Measurements from ENCODE around the gene TCF7L2.

Gene TCF7L2

GRCh38 chr10:113002449-113002777 lies 52.4 kb downstream of the TCF7L2 start:
- Histone ChIP-seq H3K36me3 (ENCODE audit: insufficient read depth, low read length) (no peaks in the 10 kb centered on the region), H3K27me3 (ENCODE audit: insufficient read depth, low read length) (no peaks in the 10 kb centered on the region), H3K4me1 (ENCODE audit: insufficient read depth, low read length, severe bottlenecking) (peaks cover 87% of the 10 kb centered on the region), H4K20me1 (ENCODE audit: insufficient read depth, low read length) (no peaks in the 10 kb centered on the region), H3K9ac (ENCODE audit: low read length) (no peak overlapping the region), H3K4me2 (ENCODE audit: low read length) (no peak overlapping the region), H3K9me3 (ENCODE audit: low read length) (no peaks in the 10 kb centered on the region), H3K9me2 (ENCODE audit: low read depth, low read length) (no peaks in the 10 kb centered on the region), H3K79me2 (ENCODE audit: insufficient read depth, low read length) (peaks cover 20% of the 10 kb centered on the region; the same call in 1 of the 2 replicates), H3K27ac (ENCODE audit: low read depth, low read length, poor library complexity, severe bottlenecking) (no peak overlapping the region), H2AFZ (ENCODE audit: low read length) (no peak overlapping the region), H3F3A (ENCODE audit: insufficient read depth, low read length) (no peaks in the 10 kb centered on the region), H3K4me3 (ENCODE audit: low read depth, low read length, poor library complexity, severe bottlenecking) (no peak overlapping the region)
- TF ChIP-seq, protein P1, sequence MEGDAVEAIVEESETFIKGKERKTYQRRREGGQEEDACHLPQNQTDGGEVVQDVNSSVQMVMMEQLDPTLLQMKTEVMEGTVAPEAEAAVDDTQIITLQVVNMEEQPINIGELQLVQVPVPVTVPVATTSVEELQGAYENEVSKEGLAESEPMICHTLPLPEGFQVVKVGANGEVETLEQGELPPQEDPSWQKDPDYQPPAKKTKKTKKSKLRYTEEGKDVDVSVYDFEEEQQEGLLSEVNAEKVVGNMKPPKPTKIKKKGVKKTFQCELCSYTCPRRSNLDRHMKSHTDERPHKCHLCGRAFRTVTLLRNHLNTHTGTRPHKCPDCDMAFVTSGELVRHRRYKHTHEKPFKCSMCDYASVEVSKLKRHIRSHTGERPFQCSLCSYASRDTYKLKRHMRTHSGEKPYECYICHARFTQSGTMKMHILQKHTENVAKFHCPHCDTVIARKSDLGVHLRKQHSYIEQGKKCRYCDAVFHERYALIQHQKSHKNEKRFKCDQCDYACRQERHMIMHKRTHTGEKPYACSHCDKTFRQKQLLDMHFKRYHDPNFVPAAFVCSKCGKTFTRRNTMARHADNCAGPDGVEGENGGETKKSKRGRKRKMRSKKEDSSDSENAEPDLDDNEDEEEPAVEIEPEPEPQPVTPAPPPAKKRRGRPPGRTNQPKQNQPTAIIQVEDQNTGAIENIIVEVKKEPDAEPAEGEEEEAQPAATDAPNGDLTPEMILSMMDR (IDR thresholded peaks at IDR 0.05; ENCODE audit: low read length): no peak
- no peak for TF ChIP-seq EZH2 (IDR thresholded peaks at IDR 0.05; ENCODE audit: borderline replicate concordance, low read length)

DNA sequence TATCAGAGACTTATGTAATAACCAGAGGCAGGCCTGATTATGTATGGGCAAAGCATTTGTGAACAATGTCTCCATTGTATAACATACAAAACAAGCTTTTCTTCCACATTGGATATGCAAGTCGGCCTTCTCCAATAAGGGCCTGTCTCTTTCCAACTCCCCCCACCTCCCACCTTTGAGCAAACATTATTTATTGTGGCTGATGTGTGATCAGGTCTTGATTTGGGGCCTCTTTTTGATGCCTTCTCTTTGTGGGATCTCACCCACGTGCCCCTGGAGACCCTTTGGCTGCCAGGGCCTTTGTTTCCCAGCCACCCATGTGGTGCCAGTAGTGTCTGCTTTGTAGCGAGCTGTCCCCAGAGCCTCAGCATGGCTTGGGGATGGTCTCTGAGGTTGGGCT lies 53.0 kb downstream of the TCF7L2 start:
- Histone ChIP-seq H3K36me3 (ENCODE audit: insufficient read depth, low read length) (peaks cover under 1% of the 10 kb centered on the region; the same call in 1 of the 2 replicates), H3K9ac (ENCODE audit: low read length) (no peak overlapping the region), H3K4me3 (ENCODE audit: low read depth, low read length, poor library complexity, severe bottlenecking) (no peak overlapping the region), H3K27ac (ENCODE audit: low read depth, low read length, poor library complexity, severe bottlenecking) (no peak overlapping the region), H3K9me2 (ENCODE audit: low read depth, low read length) (no peaks in the 10 kb centered on the region), H3K27me3 (ENCODE audit: insufficient read depth, low read length) (no peaks in the 10 kb centered on the region), H3K4me1 (ENCODE audit: insufficient read depth, low read length, severe bottlenecking) (peaks cover 87% of the 10 kb centered on the region), H4K20me1 (ENCODE audit: insufficient read depth, low read length) (no peaks in the 10 kb centered on the region), H3K79me2 (ENCODE audit: insufficient read depth, low read length) (peaks cover 17% of the 10 kb centered on the region; the same call in 1 of the 2 replicates), H3F3A (ENCODE audit: insufficient read depth, low read length) (no peaks in the 10 kb centered on the region), H3K4me2 (ENCODE audit: low read length) (no peak overlapping the region), H2AFZ (ENCODE audit: low read length) (no peak overlapping the region), H3K9me3 (ENCODE audit: low read length) (no peaks in the 10 kb centered on the region)
- TF ChIP-seq, protein P1 (IDR thresholded peaks at IDR 0.05; ENCODE audit: low read length): no peak
- TF ChIP-seq EZH2 (IDR thresholded peaks at IDR 0.05; ENCODE audit: borderline replicate concordance, low read length): no peak

- no peak overlapping the region for H3K4me3 ChIP-seq (ENCODE audit: low read depth, low read length, poor library complexity, severe bottlenecking)
- no peaks in the 10 kb centered on the region for H3K9me3 ChIP-seq (ENCODE audit: low read length)
- H2AFZ ChIP-seq (ENCODE audit: low read length): no peak overlapping the region
- no peaks in the 10 kb centered on the region for H3K9me2 ChIP-seq (ENCODE audit: low read depth, low read length)
- H3K4me1 ChIP-seq (ENCODE audit: insufficient read depth, low read length, severe bottlenecking): peaks cover 80% of the 10 kb centered on the region
- H3K9ac ChIP-seq (ENCODE audit: low read length): no peak overlapping the region
- H3K27ac ChIP-seq (ENCODE audit: low read depth, low read length, poor library complexity, severe bottlenecking): peak overlapping the region; percentile 47
- no peak overlapping the region for H3K4me2 ChIP-seq (ENCODE audit: low read length)
- no peaks in the 10 kb centered on the region for H3K27me3 ChIP-seq (ENCODE audit: insufficient read depth, low read length)
- H3F3A ChIP-seq (ENCODE audit: insufficient read depth, low read length): no peaks in the 10 kb centered on the region
- no peak for TF ChIP-seq EZH2 (IDR thresholded peaks at IDR 0.05; ENCODE audit: borderline replicate concordance, low read length)
- TF ChIP-seq, protein P1 (IDR thresholded peaks at IDR 0.05; ENCODE audit: low read length): no peak
- H4K20me1 ChIP-seq (ENCODE audit: insufficient read depth, low read length): no peaks in the 10 kb centered on the region
- H3K36me3 ChIP-seq (ENCODE audit: insufficient read depth, low read length): peaks cover 5% of the 10 kb centered on the region; the same call in 1 of the 2 replicates
- H3K79me2 ChIP-seq (ENCODE audit: insufficient read depth, low read length): peaks cover 17% of the 10 kb centered on the region; the same call in 1 of the 2 replicates
Observed at GRCh38 chr10:113004069-113004618, 54.1 kb downstream of the TCF7L2 start.
